GM18870 (cell line): ENCODE data around the gene ZKSCAN2.

ENCODE experiments used
- ATAC-seq: cut with Tn5 transposase; IDR thresholded peaks from one replicate; pipeline ENCODE4 v1.9.1; 2021; ENCODE audit warnings: moderate library complexity; ENCODE audit not compliant: unreplicated experiment

The ZKSCAN2 gene

DNA sequence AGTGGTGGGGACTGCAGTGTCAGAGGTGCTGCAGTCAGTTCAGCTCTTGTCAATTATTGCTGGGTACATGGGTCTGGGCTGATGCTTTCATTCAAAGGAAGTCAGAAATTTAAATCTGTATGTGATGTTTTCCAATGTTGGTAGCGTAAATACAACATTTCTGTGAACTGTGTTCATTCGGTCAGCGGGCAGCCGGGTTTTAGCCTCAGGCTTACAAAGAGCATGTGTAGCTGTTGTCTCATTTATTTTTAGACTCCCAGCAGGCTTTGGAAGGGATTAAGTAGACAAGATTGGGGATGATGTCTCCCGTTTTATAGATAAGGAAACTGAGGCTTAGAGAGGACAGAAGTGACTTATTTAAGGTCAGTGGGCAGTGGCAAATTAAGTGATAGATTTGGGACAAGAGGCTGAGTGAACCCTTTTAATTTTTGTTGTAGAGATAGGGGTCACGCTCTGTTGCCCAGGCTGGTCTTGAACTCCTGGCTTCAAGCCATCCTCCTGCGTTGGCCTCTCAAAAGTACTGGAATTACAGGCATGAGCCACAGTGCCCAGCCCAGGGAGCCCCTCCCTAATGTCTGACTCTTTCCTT is 32.8 kb downstream of the ZKSCAN2 start:
- no peak for ATAC-seq

- no peak for ATAC-seq
Observed at GRCh38 chr16:25223964-25224363, 33.7 kb downstream of the ZKSCAN2 start.

GRCh38 chr16:25222959-25223358 is 34.7 kb downstream of the ZKSCAN2 start:
- ATAC-seq = no peak

DNA sequence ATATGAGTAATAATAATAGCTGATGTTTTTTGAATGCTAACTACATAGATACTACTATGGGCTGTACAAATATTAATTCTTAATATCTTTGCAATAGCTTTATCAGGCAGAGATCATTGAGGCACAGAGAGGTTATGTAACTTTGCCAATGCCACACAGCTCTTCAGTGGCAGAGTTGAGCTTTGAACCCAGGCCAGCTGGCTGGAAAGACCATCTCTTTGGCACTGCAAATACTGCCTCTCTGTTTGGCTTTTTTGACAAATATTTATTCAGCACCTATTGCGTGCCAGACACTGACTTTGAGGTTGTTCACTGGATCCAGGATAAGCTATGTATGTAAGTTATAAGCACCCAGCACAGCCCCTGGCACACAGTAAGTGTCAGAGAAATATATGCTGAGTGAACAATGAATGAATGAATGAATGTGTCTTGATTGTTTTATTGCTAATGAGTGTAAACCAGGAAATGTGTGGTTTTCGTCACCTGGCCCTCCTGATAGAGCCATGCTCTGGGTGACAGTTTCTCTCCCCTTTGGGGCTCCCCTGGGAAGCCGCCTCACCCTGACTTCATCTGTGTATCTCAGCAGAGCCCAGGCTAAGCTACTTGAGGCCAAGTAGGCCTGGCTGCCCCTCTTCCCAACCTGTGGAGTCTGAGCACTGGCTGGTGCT is 38.4 kb downstream of the ZKSCAN2 start:
- no peak for ATAC-seq

GRCh38 chr16:25217921-25218320 is 39.7 kb downstream of the ZKSCAN2 start:
- no peak for ATAC-seq

- no peak for ATAC-seq
Observed at GRCh38 chr16:25217112-25217511, 40.5 kb downstream of the ZKSCAN2 start.

DNA sequence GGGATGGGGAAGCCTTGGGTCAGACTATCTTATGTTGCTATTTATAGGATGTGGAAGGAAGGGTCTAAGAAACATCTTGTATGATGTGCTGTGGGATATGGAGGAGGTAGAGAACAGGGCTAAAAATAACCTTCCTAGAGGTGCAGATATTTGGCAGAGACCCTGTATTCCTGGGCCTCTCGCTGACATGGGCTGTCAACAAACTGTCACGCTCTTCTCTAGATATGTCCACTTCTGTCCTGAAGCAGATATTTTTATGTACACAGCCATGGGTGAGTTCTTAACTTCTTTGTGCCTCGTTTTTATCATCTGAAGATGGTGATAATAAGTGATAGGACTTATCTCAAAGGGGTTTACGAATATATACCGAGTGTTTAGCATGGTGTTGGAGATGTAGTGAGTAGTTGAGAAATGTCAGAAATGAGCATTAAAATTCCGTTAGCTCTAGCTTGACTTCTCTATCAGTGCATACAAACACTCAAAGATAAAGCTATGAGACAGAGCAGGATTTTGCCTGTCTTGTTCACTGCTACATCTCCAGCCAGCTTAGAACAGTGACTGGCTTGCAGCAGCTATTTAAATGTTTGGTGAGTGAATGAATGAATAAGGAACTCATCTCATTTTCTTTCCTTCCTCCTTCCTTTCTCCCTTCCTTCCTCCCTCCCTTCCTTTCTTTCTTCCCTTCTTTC is 43.8 kb downstream of the ZKSCAN2 start:
- ATAC-seq = no peak

- no peak for ATAC-seq
Observed at GRCh38 chr16:25212636-25213035, 45.0 kb downstream of the ZKSCAN2 start.

DNA sequence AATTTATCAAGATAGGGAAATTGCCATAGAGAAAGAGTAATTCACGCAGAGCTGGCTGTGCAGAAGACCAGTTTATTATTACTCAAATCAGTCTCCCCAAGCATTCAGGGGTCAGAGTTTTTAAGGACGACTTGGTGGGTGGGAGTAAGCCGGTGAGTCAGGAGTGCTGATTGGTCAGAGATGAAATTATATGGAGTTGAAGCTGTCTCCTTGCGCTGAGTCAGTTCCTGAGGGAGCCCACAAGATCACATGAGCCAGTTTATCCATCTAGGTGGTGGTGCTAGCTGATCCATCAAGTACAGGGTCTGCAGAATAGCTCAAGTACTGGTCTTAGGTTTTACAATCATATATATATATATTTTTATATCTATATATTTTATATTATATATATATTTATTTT is 46.9 kb downstream of the ZKSCAN2 start:
- no peak for ATAC-seq

- ATAC-seq = no peak
Observed at GRCh38 chr16:25199457-25199856, 58.2 kb downstream of the ZKSCAN2 start.

GRCh38 chr16:25198021-25198420 is 59.6 kb downstream of the ZKSCAN2 start:
- no peak for ATAC-seq

- ATAC-seq = no peak
Observed at GRCh38 chr16:25194273-25194878, 63.3 kb downstream of the ZKSCAN2 start.

- ATAC-seq = no peak
Observed at GRCh38 chr16:25192096-25192495, 65.5 kb downstream of the ZKSCAN2 start.

DNA sequence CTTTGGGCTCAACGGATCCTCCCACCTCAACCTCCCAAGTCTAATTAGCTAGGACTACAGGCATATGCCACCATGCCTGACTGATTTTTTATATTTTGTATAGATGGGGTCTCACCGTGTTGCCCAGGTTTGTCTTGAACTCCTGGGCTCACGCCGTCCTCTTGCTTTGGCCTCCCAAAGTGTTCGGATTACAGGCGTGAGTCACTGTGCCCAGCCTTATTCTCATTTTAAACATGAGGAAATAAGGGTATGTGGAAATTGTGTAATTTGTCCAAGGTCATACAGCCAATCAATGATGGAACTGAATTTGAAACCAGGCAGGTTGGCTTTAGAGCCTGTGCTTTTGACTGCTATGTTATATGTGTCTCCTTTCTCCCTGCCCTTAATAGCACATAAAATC is 68.3 kb downstream of the ZKSCAN2 start:
- no peak for ATAC-seq

DNA sequence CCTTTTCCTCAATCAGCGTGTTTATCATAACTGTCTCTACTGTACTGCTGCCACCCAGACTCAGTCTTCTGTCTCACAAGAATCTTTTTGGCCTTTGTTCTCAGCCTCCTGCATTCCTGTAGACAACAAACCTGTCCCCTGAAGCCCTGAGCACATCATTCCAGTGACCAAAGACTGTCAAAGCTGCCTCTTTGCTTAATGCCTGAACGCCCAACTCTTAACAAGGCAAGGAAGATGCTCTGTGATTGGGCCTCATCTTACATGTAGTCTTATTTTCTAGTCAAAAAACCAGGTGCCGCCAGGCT is 70.2 kb downstream of the ZKSCAN2 start:
- no peak for ATAC-seq
